K562 (cell line): ENCODE results near the gene SYT3. TPM values are rescaled to one million over a fixed set of nuclear protein-coding genes. Genes with fewer than 3 reads are reported as not detected.

Source experiments
- BHLHE40 ChIP-seq: IDR thresholded peaks from 2 replicates; pipeline ENCODE4 v1.6.1; 2011; ENCODE audit warnings: low read length, improper control_type of control experiment
- E2F6 ChIP-seq, 2 experiments: IDR thresholded peaks; 2 replicates each; pipeline ENCODE4 v1.6.1; 2011; ENCODE audit warnings: borderline replicate concordance in 1 of 2, control low read depth in 1 of 2, low read depth in 1 of 2, low read length in 1 of 2, mild to moderate bottlenecking in 1 of 2, mixed read lengths in 1 of 2, moderate library complexity in 1 of 2; ENCODE audit not compliant: insufficient read depth in 1 of 2, insufficient read length in 1 of 2, poor library complexity in 1 of 2, severe bottlenecking in 1 of 2; ENCODE audit errors: extremely low read depth in 1 of 2
- E4F1 ChIP-seq: fragments of 250-450 bp; sonication (Bioruptor Pico); IDR thresholded peaks from 2 replicates; pipeline ENCODE4 v1.5.0; 2021; ENCODE audit warnings: mild to moderate bottlenecking, borderline replicate concordance
- ETV6 ChIP-seq, 3 experiments: fragments of 150-350 bp in 1 of 3; sonication (generic) in 1 of 3; formaldehyde crosslinking in 1 of 3; IDR thresholded peaks; 2 replicates each; pipeline versions ENCODE4 v1.6.1 to v1.8.0; 2014 to 2022; ENCODE audit warnings: borderline replicate concordance in 2 of 3, low read depth in 2 of 3, antibody characterized with exemption in 1 of 3, low read length in 1 of 3, mild to moderate bottlenecking in 1 of 3, missing genetic modification reagents in 1 of 3
- GABPB1 ChIP-seq: sonication (generic); formaldehyde crosslinking; IDR thresholded peaks from 2 replicates; pipeline ENCODE4 v1.8.0; 2022; ENCODE audit warnings: mild to moderate bottlenecking, missing genetic modification reagents
- KHSRP ChIP-seq: fragments of 450-650 bp; IDR thresholded peaks from 2 replicates; pipeline ENCODE4 v1.6.1; 2017
- NELFE ChIP-seq: IDR thresholded peaks from 2 replicates; pipeline ENCODE4 v1.6.1; 2011; ENCODE audit warnings: mild to moderate bottlenecking; ENCODE audit not compliant: insufficient read depth, insufficient read length
- NFIX ChIP-seq: fragments of 250-450 bp; sonication (Bioruptor Pico); IDR thresholded peaks from 2 replicates; pipeline ENCODE4 v1.4.0; 2020; ENCODE audit warnings: low read depth, mild to moderate bottlenecking, moderate library complexity
- PCBP2 ChIP-seq: fragments of 200-400 bp; formaldehyde crosslinking; IDR thresholded peaks from 2 replicates; pipeline ENCODE4 v1.6.1; 2018; ENCODE audit warnings: low read length, low read depth, mild to moderate bottlenecking, moderate library complexity; ENCODE audit not compliant: poor library complexity, severe bottlenecking
- RFX1 ChIP-seq: fragments of 450-650 bp; IDR thresholded peaks from 2 replicates; pipeline ENCODE4 v1.6.1; 2016; ENCODE audit warnings: mild to moderate bottlenecking, moderate library complexity
- RUNX1 ChIP-seq: sonication (generic); IDR thresholded peaks from 2 replicates; pipeline ENCODE4 v1.6.1; 2016; ENCODE audit warnings: antibody characterized with exemption, low read depth
- SMAD1 ChIP-seq: fragments of 150-350 bp; IDR thresholded peaks from 2 replicates; pipeline ENCODE4 v1.6.1; 2014; ENCODE audit warnings: low read length, low read depth; ENCODE audit not compliant: partially characterized antibody
- STAT6 ChIP-seq: sonication (generic); formaldehyde crosslinking; IDR thresholded peaks from 2 replicates; pipeline ENCODE4 v1.8.1; 2023; ENCODE audit warnings: mild to moderate bottlenecking, missing genetic modification reagents
- TCF15 ChIP-seq: fragments of 250-450 bp; sonication (Bioruptor Pico); IDR thresholded peaks from 2 replicates; pipeline ENCODE4 v1.8.0; 2022; ENCODE audit warnings: moderate library complexity, mild to moderate bottlenecking, inconsistent platforms
- ZBTB9 ChIP-seq: fragments of 450-650 bp; formaldehyde crosslinking; IDR thresholded peaks from 2 replicates; pipeline ENCODE4 v1.4.0; 2020; ENCODE audit warnings: mild to moderate bottlenecking, moderate library complexity
- polyA plus RNA-seq, 8 experiments: library from polyadenylated mRNA; depleted of rRNA in 4 of 8; stranded (reverse) in 5 of 8; unstranded in 3 of 8; fragments of >200 nt; fragmentation: Nextera tagmentation in 2 of 8; fragmentation: Illumina TruSeq in 1 of 8; extraction: Ambion mirVana in 2 of 8; extraction: Trizol in 1 of 8; gene quantifications; 2 replicates each; pipeline versions ENCODE4 v1.2.1 to v1.2.3, GENCODE V29; 2011 to 2014; ENCODE audit warnings: inconsistent platforms in 1 of 8, missing spikeins in 1 of 8
- total RNA-seq, 7 experiments: library from RNA; depleted of rRNA in 6 of 7; stranded (reverse); fragments of >200 nt in 6 of 7; fragmentation: Illumina TruSeq in 2 of 7; extraction: Trizol in 2 of 7; gene quantifications; 2 replicates each; pipeline versions ENCODE4 v1.2.1 to v1.2.3, GENCODE V29; 2011 to 2021; ENCODE audit warnings: low replicate concordance in 1 of 7

SYT3 gene
- total and polyA plus RNA-seq, 9 of the 15 experiments (the other 6 are each of a cell fraction or from before 2014, with no cell fraction given), result 0.36 to 2.0 (median 0.54) TPM; not detected in 2

- TF ChIP-seq E2F6 (IDR thresholded peaks at IDR 0.05; ENCODE audit: borderline replicate concordance in 1 of 2, extremely low read depth in 1 of 2, insufficient read depth in 1 of 2, insufficient read length in 1 of 2, low read depth in 1 of 2, low read length in 1 of 2, poor library complexity in 1 of 2, severe bottlenecking in 1 of 2) (peak; percentile 79 to 93), PCBP2 (no peak), GABPB1 (peak; percentile 85), ETV6 (IDR thresholded peaks at IDR 0.05; ENCODE audit: borderline replicate concordance in 1 of 2, low read depth in 2 of 2, low read length in 1 of 2) (no peak), ETV6 (CRISPR knock-in tag; IDR thresholded peaks at IDR 0.05; ENCODE audit: borderline replicate concordance) (peak; percentile 57; the same call in 1 of the 2 replicates), KHSRP (no peak), SMAD1 (peak; percentile 81), E4F1 (CRISPR knock-in tag) (no peak), TCF15 (CRISPR knock-in tag) (no peak), RUNX1 (no peak), ZBTB9 (CRISPR knock-in tag) (peak; percentile 86), NELFE (no peak), BHLHE40 (peak; percentile 81), STAT6 (CRISPR knock-in tag) (no peak), NFIX (CRISPR knock-in tag) (no peak), RFX1 (no peak)
Measured at GRCh38 chr19:50658441-50659317, 19.0 kb upstream of the SYT3 start (continued).
